Activated T-helper 1 cell treated with Interleukin-2 at 50 U/mL for 16 hours (primary cell): ENCODE data around the gene GRID1.

ENCODE experiments used
- DNase-seq: peaks from one replicate; pipeline ENCODE4 v3.0.0-alpha.2; 2020; ENCODE audit warnings: low read depth

The GRID1 gene

GRCh38 chr10:85795460-85795859 lies 571.1 kb downstream of the GRID1 start:
- DNase-seq: no peak

DNA sequence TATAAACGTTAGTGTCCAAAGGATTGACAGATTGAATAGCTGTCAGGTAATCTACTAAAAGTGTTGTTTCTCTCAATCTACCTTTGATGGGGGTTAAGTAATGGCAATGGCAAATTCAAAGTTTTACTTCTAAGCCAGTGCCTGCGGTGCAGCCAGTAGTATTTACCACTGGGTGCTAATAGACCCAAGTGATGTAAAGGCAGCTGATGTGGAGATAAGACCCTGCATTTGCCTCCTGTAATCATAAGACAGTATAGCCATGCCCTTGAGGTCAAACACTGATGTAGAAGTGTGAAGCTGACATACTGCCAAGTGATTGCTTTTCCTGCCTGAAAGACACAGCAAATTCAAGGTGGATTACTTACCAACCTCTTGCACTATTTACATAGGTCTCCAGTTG lies 572.0 kb downstream of the GRID1 start:
- DNase-seq: no peak

GRCh38 chr10:85792533-85792858 lies 574.1 kb downstream of the GRID1 start:
- DNase-seq: no peak

GRCh38 chr10:85791818-85792532 lies 574.6 kb downstream of the GRID1 start:
- DNase-seq: no peak

DNA sequence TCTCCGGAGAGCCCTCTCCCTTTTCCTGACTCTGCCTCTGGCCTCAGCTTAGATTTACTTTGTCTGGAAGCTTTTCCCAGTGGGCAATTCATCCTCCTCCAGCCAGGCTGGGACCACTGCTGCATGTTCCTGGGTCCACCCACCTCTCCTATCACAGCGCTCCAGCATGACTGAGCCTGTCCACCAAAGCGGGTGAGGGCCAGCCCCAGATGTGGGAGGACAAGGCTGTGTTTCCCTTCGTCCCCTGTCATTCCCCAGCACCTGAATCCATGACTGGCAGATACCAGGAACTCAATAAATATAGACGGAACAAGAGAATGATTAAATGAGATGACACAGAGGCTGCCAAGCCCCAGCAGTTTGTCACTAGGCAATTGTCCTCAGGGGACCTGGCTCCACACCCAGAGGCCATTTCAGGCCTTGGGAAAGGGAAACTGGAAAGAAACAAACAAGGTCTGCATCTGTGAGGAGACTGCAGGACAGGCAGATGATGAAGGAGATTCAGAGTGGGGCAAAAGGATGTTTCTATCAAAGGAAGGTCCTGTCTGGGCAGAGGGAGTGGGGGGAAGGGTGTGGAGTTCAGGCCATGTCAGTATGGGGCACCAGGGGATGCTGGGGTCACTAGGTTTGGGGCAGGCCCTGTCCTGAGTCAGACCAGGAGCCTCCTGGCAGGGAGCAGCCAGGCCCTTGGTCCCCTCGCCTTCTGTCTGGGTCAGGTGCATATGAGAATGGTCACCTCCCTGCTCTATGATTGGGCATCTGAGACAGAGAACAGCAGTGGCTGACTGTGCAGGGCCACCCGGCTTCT lies 576.4 kb downstream of the GRID1 start:
- DNase-seq: no peak

- DNase-seq: no peak
These were observed 577.5 kb downstream of the GRID1 start for GRCh38 chr10:85789125-85789524.

DNA sequence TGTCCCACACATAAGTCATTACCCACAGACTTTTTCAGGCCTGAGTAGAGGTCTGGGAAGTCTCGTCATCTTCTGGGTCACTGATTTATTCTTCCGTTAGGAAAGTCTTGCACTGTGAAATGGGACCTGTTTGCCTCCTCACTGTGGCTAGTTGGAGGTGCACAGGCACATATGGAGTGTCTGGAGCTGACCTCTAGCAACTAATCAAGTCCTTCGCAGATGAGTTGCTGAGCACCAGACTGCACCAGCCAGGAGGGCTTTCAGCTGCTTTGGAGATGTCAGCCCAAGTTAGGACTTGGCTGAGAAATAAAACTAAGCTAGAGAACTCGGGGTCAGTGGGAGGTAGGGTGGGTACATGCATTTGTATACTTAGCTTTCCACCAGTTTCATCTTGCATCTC lies 578.0 kb downstream of the GRID1 start:
- DNase-seq: no peak

GRCh38 chr10:85787881-85788280 lies 578.7 kb downstream of the GRID1 start:
- no peak for DNase-seq

- no peak for DNase-seq
These were observed 579.2 kb downstream of the GRID1 start for GRCh38 chr10:85787393-85787792.

GRCh38 chr10:85786401-85786899 lies 580.1 kb downstream of the GRID1 start:
- DNase-seq: no peak

DNA sequence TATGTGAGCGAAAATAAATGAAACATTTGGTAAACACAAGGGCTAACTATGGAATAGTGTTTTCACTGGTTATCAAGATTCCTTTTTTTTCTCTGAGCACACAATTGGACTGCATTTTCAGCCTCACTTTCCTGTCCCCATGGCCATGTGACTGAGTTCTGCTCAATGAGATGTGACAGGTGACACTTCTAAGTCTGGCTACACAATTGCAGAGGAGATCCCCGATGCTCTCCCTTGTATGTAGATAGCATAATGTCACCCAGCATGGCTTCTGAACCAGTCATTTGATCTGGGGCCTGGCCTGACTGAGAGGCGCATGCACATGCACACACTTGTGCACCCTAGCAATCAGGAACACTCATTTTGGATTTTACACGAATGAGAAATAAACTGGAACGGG lies 581.8 kb downstream of the GRID1 start:
- DNase-seq: no peak

GRCh38 chr10:85781404-85781803 lies 585.2 kb downstream of the GRID1 start:
- no peak for DNase-seq

DNA sequence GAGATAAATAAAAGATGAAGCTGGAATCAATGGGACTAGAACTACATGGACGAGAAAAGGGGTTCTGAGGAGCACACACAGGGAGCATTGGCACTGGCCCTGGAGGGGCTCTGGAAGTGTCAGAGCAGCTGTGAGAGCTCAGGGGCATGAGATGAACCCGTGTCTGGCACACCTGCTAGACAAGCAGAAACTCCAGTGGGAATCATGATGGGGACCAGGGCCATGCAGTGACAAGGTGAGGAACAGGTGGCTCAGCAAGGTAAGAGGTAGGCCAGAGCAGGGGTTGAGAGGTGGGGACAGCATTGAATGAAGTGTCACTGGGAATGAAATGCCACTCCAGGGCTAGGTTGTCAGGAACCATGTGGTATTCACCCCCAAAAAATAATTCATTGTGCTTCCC lies 588.5 kb downstream of the GRID1 start:
- DNase-seq: no peak

- no peak for DNase-seq
These were observed 598.7 kb downstream of the GRID1 start for GRCh38 chr10:85767891-85768290.

GRCh38 chr10:85764108-85764507 lies 602.5 kb downstream of the GRID1 start:
- no peak for DNase-seq

DNA sequence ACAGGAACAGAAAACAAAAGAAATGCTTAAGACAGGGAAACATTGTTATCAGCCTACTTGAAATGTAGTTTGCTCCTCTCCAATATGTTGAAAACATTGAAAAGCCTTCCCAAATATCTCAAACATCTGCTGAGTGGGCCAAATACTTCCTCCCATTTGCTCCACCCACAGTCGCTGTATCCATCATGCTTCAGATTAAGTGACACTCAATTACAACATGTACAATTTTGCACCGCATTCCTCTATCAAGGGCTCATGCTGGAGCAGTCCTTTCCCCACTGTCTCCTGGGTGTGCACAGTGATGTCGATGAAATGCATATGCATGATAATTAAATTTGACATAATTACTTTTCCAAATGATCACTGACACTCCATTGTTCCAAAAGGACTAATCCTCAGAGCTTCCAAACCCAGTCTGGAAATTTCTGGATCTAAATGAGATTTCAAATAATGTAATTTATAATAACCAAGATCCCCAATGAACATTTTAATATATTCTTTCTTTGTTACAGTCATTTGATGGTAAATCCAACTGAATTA lies 604.6 kb downstream of the GRID1 start:
- DNase-seq: no peak

DNA sequence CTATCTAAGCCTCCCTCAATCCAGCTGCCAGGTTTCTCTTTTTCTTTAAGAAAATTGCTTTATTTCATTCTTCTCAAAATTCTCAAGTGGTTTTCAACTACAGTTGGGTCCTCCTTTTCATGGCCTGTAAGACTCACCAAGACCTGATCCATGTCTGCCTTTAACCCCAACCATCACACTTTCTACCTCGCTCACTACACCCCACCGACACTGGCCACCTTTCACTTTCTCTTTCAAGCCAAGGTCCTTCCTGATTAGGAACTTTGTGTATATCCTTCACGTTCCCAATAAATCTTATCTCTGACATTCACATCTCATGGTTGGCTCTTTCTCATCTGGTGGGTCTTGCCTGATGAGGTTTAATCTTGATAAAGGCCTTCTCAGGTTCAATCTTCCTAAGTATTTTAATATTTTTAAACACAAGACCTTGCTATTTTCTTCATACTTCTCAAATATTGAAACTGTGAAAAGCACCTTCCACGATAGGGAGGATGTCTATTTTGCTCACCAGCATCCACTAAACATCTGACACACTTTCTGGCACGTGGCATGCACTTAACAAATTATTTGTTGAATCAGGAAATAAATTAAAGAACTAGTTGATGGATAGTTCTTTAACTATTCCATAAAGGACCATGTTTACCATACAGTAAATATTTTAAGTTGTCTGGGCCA lies 624.8 kb downstream of the GRID1 start:
- no peak for DNase-seq

GRCh38 chr10:85735997-85736396 lies 630.6 kb downstream of the GRID1 start:
- DNase-seq: no peak

- no peak for DNase-seq
These were observed 631.8 kb downstream of the GRID1 start for GRCh38 chr10:85734791-85735190.

DNA sequence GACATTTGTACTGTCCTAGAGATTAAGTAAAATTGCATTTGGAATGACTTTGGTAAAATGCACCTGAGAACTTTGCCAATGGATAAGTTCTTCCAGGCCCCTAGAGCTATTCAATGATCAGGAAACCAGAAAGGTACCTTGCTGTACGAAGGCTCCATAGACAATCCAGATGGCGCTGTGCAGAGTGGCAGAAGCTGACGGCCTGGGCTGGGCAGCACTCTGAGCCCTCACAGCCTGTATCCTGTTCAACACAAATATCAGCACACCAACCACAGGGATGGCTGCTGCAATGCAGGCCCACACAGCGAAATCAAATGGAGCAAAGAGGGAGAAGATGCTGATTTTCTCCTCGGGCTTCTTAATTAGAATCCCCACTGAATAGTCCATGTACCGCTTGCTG lies 642.4 kb downstream of the GRID1 start:
- DNase-seq: no peak

DNA sequence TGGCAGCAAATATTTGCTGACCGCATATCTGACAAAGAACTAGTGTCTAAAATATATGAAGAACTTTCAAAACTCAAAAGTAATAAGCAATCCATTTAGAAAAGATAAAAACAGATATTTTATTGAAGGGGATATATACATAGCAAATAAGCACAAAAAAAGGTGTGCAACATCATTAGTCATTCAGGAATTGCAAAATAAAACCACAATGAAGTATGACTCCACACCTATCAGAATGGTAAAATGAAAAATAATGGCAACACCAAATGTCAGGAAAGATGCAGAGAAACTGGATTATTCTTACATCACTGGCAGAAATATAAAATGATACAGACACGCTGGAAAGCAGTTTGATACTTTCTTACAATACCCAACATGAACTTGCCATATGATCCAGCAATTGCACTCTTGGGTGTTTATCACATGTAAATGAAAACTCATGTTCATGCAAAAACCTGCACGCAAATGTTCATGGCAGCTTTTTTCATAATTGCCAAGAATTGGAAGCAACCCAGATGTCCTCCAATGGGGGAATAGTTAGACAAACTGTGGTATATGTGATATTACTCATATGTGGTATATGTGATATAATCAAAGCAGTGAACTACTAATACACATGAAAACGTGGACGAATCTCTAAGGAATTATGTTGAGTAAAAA lies 645.5 kb downstream of the GRID1 start:
- no peak for DNase-seq

GRCh38 chr10:85719408-85719807 lies 647.2 kb downstream of the GRID1 start:
- no peak for DNase-seq
